HG02840 (cell line): ENCODE measurements around the gene SPOCK2.

Source experiments
- ATAC-seq: cut with Tn5 transposase; IDR thresholded peaks from one replicate; pipeline ENCODE4 v1.9.1; 2021; ENCODE audit warnings: mild to moderate bottlenecking, moderate library complexity, moderate number of reproducible peaks; ENCODE audit not compliant: unreplicated experiment, low FRiP score

The SPOCK2 gene

GRCh38 chr10:72014785-72015480, 73.4 kb downstream of the SPOCK2 start:
- ATAC-seq, result no peak

- ATAC-seq, result no peak
Measured at GRCh38 chr10:72014197-72014596, 74.2 kb downstream of the SPOCK2 start.

- ATAC-seq, result no peak
Measured at GRCh38 chr10:72013202-72013945, 75.0 kb downstream of the SPOCK2 start.

- ATAC-seq, result no peak
Measured at GRCh38 chr10:72012796-72013195, 75.6 kb downstream of the SPOCK2 start.

GRCh38 chr10:72011976-72012512, 76.3 kb downstream of the SPOCK2 start:
- no peak for ATAC-seq

GRCh38 chr10:72011468-72011867, 76.9 kb downstream of the SPOCK2 start:
- ATAC-seq, result no peak

- no peak for ATAC-seq
Measured at GRCh38 chr10:72011016-72011415, 77.3 kb downstream of the SPOCK2 start.

- no peak for ATAC-seq
Measured at GRCh38 chr10:72010234-72010973, 77.9 kb downstream of the SPOCK2 start.

- no peak for ATAC-seq
Measured at GRCh38 chr10:72009425-72010081, 78.8 kb downstream of the SPOCK2 start.

- ATAC-seq, result no peak
Measured at GRCh38 chr10:72009051-72009424, 79.3 kb downstream of the SPOCK2 start.
